HEK293 (cell line): Measurements from ENCODE around the gene FAM78A.

Experiments used
- CTCF ChIA-PET: fragments of 350-600 bp; formaldehyde crosslinking; extraction: SDS; loops from one replicate; lab custom pipeline; 2021; ENCODE audit warnings: antibody characterized with exemption; lab: Yijun Ruan, JAX
- POLR2A ChIA-PET: fragments of 300-600 bp; formaldehyde crosslinking; extraction: SDS; loops from one replicate; lab custom pipeline; 2020; ENCODE audit warnings: antibody characterized with exemption, inconsistent platforms; lab: Yijun Ruan, JAX
- H3K27ac ChIP-seq: fragments of 200-500 bp; sonication (Bioruptor generic); 2 replicates; pipeline ENCODE4 v1.5.1; 2014; ENCODE audit warnings: low read depth, low read length, control low read depth, inconsistent platforms; ENCODE audit errors: extremely low read depth
- H3K36me3 ChIP-seq, 2 experiments: fragments of 200-500 bp in 1 of 2; sonication (Bioruptor generic) in 1 of 2; 1 replicate in 1 of 2; 2 replicates in 1 of 2; pipeline ENCODE4 v1.5.1; 2014 to 2017; ENCODE audit warnings: inconsistent platforms in 2 of 2, low read length in 2 of 2; ENCODE audit not compliant: control insufficient read depth in 2 of 2, insufficient read depth in 1 of 2
- H3K4me1 ChIP-seq: fragments of 200-500 bp; sonication (Bioruptor generic); 2 replicates; pipeline ENCODE4 v1.5.1; 2014; ENCODE audit warnings: mild to moderate bottlenecking, low read length, inconsistent platforms; ENCODE audit not compliant: control insufficient read depth, insufficient read depth
- H3K4me3 ChIP-seq: 2 replicates; pipeline ENCODE4 v1.5.1; 2011; ENCODE audit warnings: low read depth, mild to moderate bottlenecking, control low read depth, low read length, moderate library complexity
- H3K9me3 ChIP-seq: fragments of 200-500 bp; sonication (Bioruptor generic); 2 replicates; pipeline ENCODE4 v1.5.1; 2014; ENCODE audit warnings: low read depth, low read length, inconsistent platforms; ENCODE audit not compliant: control insufficient read depth, insufficient read depth
- AEBP2 ChIP-seq: fragments of 450-650 bp; formaldehyde crosslinking; IDR thresholded peaks from 2 replicates; pipeline ENCODE4 v1.5.1; 2016; ENCODE audit warnings: missing biosample characterization, missing genetic modification characterization, borderline replicate concordance
- EGR2 ChIP-seq: fragments of 450-650 bp; formaldehyde crosslinking; IDR thresholded peaks from 2 replicates; pipeline ENCODE4 v1.5.1; 2016; ENCODE audit warnings: low read depth, missing biosample characterization, missing genetic modification characterization
- GFI1B ChIP-seq: fragments of 450-650 bp; formaldehyde crosslinking; IDR thresholded peaks from 2 replicates; pipeline ENCODE4 v1.5.1; 2016; ENCODE audit warnings: missing biosample characterization, missing genetic modification characterization
- GLIS1 ChIP-seq: fragments of 450-650 bp; formaldehyde crosslinking; IDR thresholded peaks from 2 replicates; pipeline ENCODE4 v1.5.1; 2016; ENCODE audit warnings: missing biosample characterization, missing genetic modification characterization
- OVOL3 ChIP-seq: fragments of 450-650 bp; formaldehyde crosslinking; IDR thresholded peaks from 2 replicates; pipeline ENCODE4 v1.5.1; 2016; ENCODE audit warnings: missing biosample characterization, missing genetic modification characterization
- PATZ1 ChIP-seq: fragments of 450-650 bp; formaldehyde crosslinking; IDR thresholded peaks from 2 replicates; pipeline ENCODE4 v1.5.1; 2016; ENCODE audit warnings: missing biosample characterization, missing genetic modification characterization
- SP3 ChIP-seq: fragments of 450-650 bp; formaldehyde crosslinking; IDR thresholded peaks from 2 replicates; pipeline ENCODE4 v1.5.1; 2016; ENCODE audit warnings: missing biosample characterization, missing genetic modification characterization
- WT1 ChIP-seq: fragments of 450-650 bp; formaldehyde crosslinking; IDR thresholded peaks from 2 replicates; pipeline ENCODE4 v1.5.1; 2016; ENCODE audit warnings: missing biosample characterization, missing genetic modification characterization
- ZBTB17 ChIP-seq: fragments of 450-650 bp; formaldehyde crosslinking; IDR thresholded peaks from 2 replicates; pipeline ENCODE4 v1.5.1; 2016; ENCODE audit warnings: missing biosample characterization, missing genetic modification characterization
- ZFHX2 ChIP-seq: fragments of 450-650 bp; formaldehyde crosslinking; conservative IDR thresholded peaks from 2 replicates; pipeline ENCODE4 v1.5.1; 2016; ENCODE audit warnings: missing biosample characterization, missing genetic modification characterization
- ZNF16 ChIP-seq: fragments of 450-650 bp; formaldehyde crosslinking; IDR thresholded peaks from 2 replicates; pipeline ENCODE4 v1.5.1; 2016; ENCODE audit warnings: low read depth, missing biosample characterization, missing genetic modification characterization
- ZNF211 ChIP-seq: fragments of 450-650 bp; formaldehyde crosslinking; IDR thresholded peaks from 2 replicates; pipeline ENCODE4 v1.5.1; 2016; ENCODE audit warnings: low read depth, missing biosample characterization, missing genetic modification characterization
- ZNF266 ChIP-seq: fragments of 450-650 bp; formaldehyde crosslinking; IDR thresholded peaks from 2 replicates; pipeline ENCODE4 v1.5.1; 2016; ENCODE audit warnings: missing biosample characterization, missing genetic modification characterization, low read depth
- ZNF280C ChIP-seq: fragments of 450-650 bp; formaldehyde crosslinking; IDR thresholded peaks from 2 replicates; pipeline ENCODE4 v1.5.1; 2016; ENCODE audit warnings: missing biosample characterization, missing genetic modification characterization
- ZNF280D ChIP-seq: fragments of 450-650 bp; formaldehyde crosslinking; IDR thresholded peaks from 2 replicates; pipeline ENCODE4 v1.5.1; 2016; ENCODE audit warnings: missing biosample characterization, missing genetic modification characterization
- ZNF292 ChIP-seq: fragments of 450-650 bp; formaldehyde crosslinking; IDR thresholded peaks from 2 replicates; pipeline ENCODE4 v1.5.1; 2016; ENCODE audit warnings: low read depth, missing biosample characterization, missing genetic modification characterization, borderline replicate concordance
- ZNF350 ChIP-seq: fragments of 450-650 bp; formaldehyde crosslinking; IDR thresholded peaks from 2 replicates; pipeline ENCODE4 v1.5.0; 2017; ENCODE audit warnings: missing biosample characterization, mild to moderate bottlenecking, missing genetic modification characterization
- ZNF362 ChIP-seq: fragments of 450-650 bp; formaldehyde crosslinking; IDR thresholded peaks from 2 replicates; pipeline ENCODE4 v1.5.1; 2016; ENCODE audit warnings: missing biosample characterization, missing genetic modification characterization
- ZNF561 ChIP-seq: fragments of 450-650 bp; IDR thresholded peaks from 2 replicates; pipeline ENCODE4 v1.5.1; 2018; ENCODE audit warnings: missing biosample characterization, missing genetic modification characterization, borderline replicate concordance
- ZNF585B ChIP-seq: fragments of 450-650 bp; formaldehyde crosslinking; IDR thresholded peaks from 2 replicates; pipeline ENCODE4 v1.5.1; 2016; ENCODE audit warnings: missing biosample characterization, missing genetic modification characterization
- ZNF610 ChIP-seq: fragments of 450-650 bp; formaldehyde crosslinking; IDR thresholded peaks from 2 replicates; pipeline ENCODE4 v1.5.1; 2016; ENCODE audit warnings: missing biosample characterization, missing genetic modification characterization, borderline replicate concordance
- ZNF626 ChIP-seq: fragments of 450-650 bp; sonication (Bioruptor Pico); formaldehyde crosslinking; IDR thresholded peaks from 2 replicates; pipeline ENCODE4 v1.5.1; 2018; ENCODE audit warnings: missing biosample characterization, missing genetic modification characterization, inconsistent platforms
- ZNF629 ChIP-seq: fragments of 450-650 bp; formaldehyde crosslinking; IDR thresholded peaks from 2 replicates; pipeline ENCODE4 v1.5.1; 2017; ENCODE audit warnings: missing biosample characterization, missing genetic modification characterization
- ZNF654 ChIP-seq: fragments of 450-650 bp; formaldehyde crosslinking; IDR thresholded peaks from 2 replicates; pipeline ENCODE4 v1.5.1; 2016; ENCODE audit warnings: low read depth, missing biosample characterization, missing genetic modification characterization

The FAM78A gene

GRCh38 chr9:131254626-131255025, 21.7 kb downstream of the FAM78A start (continued):
- no peak for TF ChIP-seq AEBP2 (tag by site-specific recombination)
- TF ChIP-seq OVOL3 (tag by site-specific recombination) = no peak
- no peak for TF ChIP-seq ZNF280D (tag by site-specific recombination)
- TF ChIP-seq EGR2 (tag by site-specific recombination) = no peak
- TF ChIP-seq ZFHX2 (tag by site-specific recombination) = no peak
- TF ChIP-seq ZNF292 (tag by site-specific recombination) = no peak
- TF ChIP-seq ZNF629 = no peak
- no peak for TF ChIP-seq ZNF610 (tag by site-specific recombination)
- no peak for TF ChIP-seq ZNF626 (tag by site-specific recombination)
- no peak for TF ChIP-seq ZNF350

GRCh38 chr9:131253891-131254491, 22.3 kb downstream of the FAM78A start:
- ChIA-PET POLR2A (interaction anchor here (0.6 kb wide), 1 partner anchor 1057 kb away, joined by 8 read pairs; no protein-coding TSS in a partner anchor), CTCF (no interaction called here)
- H3K9me3 ChIP-seq = no peaks in the 10 kb centered on the region
- H3K4me1 ChIP-seq = no peaks in the 10 kb centered on the region
- H3K36me3 ChIP-seq = no peaks in the 10 kb centered on the region
- no peak overlapping the region for H3K4me3 ChIP-seq
- TF ChIP-seq ZNF350 = no peak
- peak; percentile 37; the same call in 1 of the 2 replicates for TF ChIP-seq ZBTB17 (tag by site-specific recombination)
- no peak overlapping the region for H3K27ac ChIP-seq

- no peak overlapping the region for H3K27ac ChIP-seq
- no peaks in the 10 kb centered on the region for H3K9me3 ChIP-seq
- POLR2A ChIA-PET = no interaction called here
- CTCF ChIA-PET = interaction anchor here (0.6 to 1.4 kb wide), 2 partner anchors 84 to 111 kb away, joined by 3 to 4 read pairs; no protein-coding TSS in a partner anchor
- no peak overlapping the region for H3K4me3 ChIP-seq
- no peaks in the 10 kb centered on the region for H3K4me1 ChIP-seq
- no peaks in the 10 kb centered on the region for H3K36me3 ChIP-seq
- TF ChIP-seq ZNF16 (tag by site-specific recombination) (no peak), OVOL3 (tag by site-specific recombination) (no peak), ZNF654 (tag by site-specific recombination) (no peak), GFI1B (tag by site-specific recombination) (no peak), ZNF362 (no peak), GLIS1 (no peak), ZNF211 (tag by site-specific recombination) (no peak), SP3 (tag by site-specific recombination) (no peak), ZNF585B (tag by site-specific recombination) (no peak), PATZ1 (no peak), ZNF280C (tag by site-specific recombination) (no peak), ZNF266 (no peak), WT1 (no peak), ZNF561 (tag by site-specific recombination) (no peak)
These were observed 24.2 kb downstream of the FAM78A start for GRCh38 chr9:131252120-131252519.
